H1 (cell line): Measurements from ENCODE around the gene ARMH3. TPM values are rescaled to one million over a fixed set of nuclear protein-coding genes. Genes with fewer than 3 reads are reported as not detected.

ENCODE experiments used
- CTCF ChIA-PET: fragments of 300-600 bp; sonication (Branson Sonifier 250); formaldehyde crosslinking; loops from one replicate; lab custom pipeline; 2021; ENCODE audit not compliant: partially characterized antibody; lab: Charles Lee
- POLR2A ChIA-PET: fragments of 300-600 bp; sonication (Branson Sonifier 250); formaldehyde crosslinking; loops from one replicate; lab custom pipeline; 2021; ENCODE audit warnings: inconsistent platforms; ENCODE audit not compliant: partially characterized antibody; lab: Charles Lee
- DNase-seq, 2 experiments: peaks; one replicate each; pipeline versions ENCODE4 v3.0.0 to v3.0.0-alpha.2; 2010 to 2022; ENCODE audit warnings: low spot score in 2 of 2, low read depth in 1 of 2, mixed read lengths in 1 of 2
- FAIRE-seq: peaks from 2 replicates; lab custom pipeline; 2011; peaks lifted over from hg19 to GRCh38; lab: Jason Lieb, UNC
- H2AFZ ChIP-seq: 2 replicates; pipeline ENCODE4 v1.8.1; 2012; ENCODE audit warnings: low read length, inconsistent platforms
- H2AK5ac ChIP-seq: 2 replicates; pipeline ENCODE4 v1.6.1; 2013; ENCODE audit warnings: low read depth, low read length
- H2BK120ac ChIP-seq: replicated peaks from 2 replicates; pipeline ENCODE3; 2013; ENCODE audit warnings: low read depth, low read length, inconsistent platforms
- H2BK12ac ChIP-seq: 2 replicates; pipeline ENCODE4 v1.6.1; 2013; ENCODE audit warnings: low read depth, low read length
- H2BK15ac ChIP-seq: 2 replicates; pipeline ENCODE4 v1.6.1; 2013; ENCODE audit warnings: low read length
- H2BK20ac ChIP-seq: 2 replicates; pipeline ENCODE4 v1.6.1; 2013; ENCODE audit warnings: low read length
- H2BK5ac ChIP-seq: 2 replicates; pipeline ENCODE4 v1.6.1; 2013; ENCODE audit warnings: low read depth, low read length
- H3K14ac ChIP-seq: 2 replicates; pipeline ENCODE4 v1.6.1; 2013; ENCODE audit warnings: inconsistent platforms; ENCODE audit not compliant: insufficient read length
- H3K18ac ChIP-seq: 2 replicates; pipeline ENCODE4 v1.6.1; 2013; ENCODE audit warnings: low read length; ENCODE audit errors: extremely low read depth
- H3K23ac ChIP-seq: 2 replicates; pipeline ENCODE4 v1.6.1; 2013; ENCODE audit warnings: inconsistent platforms; ENCODE audit not compliant: insufficient read length
- H3K23me2 ChIP-seq: 2 replicates; pipeline ENCODE4 v1.6.1; 2013; ENCODE audit warnings: low read depth, low read length
- H3K27ac ChIP-seq: 2 replicates; pipeline ENCODE4 v1.6.1; 2011; ENCODE audit warnings: low read depth, low read length, inconsistent platforms
- H3K27me3 ChIP-seq, 4 experiments: replicated peaks in 1 of 4; 1 replicate in 1 of 4; 2 replicates in 3 of 4; pipeline versions ENCODE4 v1.6.1 to v1.8.1; 2011 to 2013; ENCODE audit warnings: low read length in 3 of 4, mild to moderate bottlenecking in 3 of 4, inconsistent platforms in 2 of 4, mixed read lengths in 2 of 4, moderate library complexity in 1 of 4; ENCODE audit not compliant: control insufficient read depth in 3 of 4, insufficient read depth in 3 of 4; ENCODE audit errors: extremely low read depth in 1 of 4
- H3K36me3 ChIP-seq, 4 experiments: 2 replicates each; pipeline versions ENCODE4 v1.6.1 to v1.8.1; 2011 to 2013; ENCODE audit warnings: mild to moderate bottlenecking in 4 of 4, low read length in 3 of 4, moderate library complexity in 2 of 4, control low read depth in 1 of 4, inconsistent platforms in 1 of 4; ENCODE audit not compliant: insufficient read depth in 4 of 4, control insufficient read depth in 2 of 4
- H3K4ac ChIP-seq: replicated peaks from 2 replicates; pipeline ENCODE3; 2013; ENCODE audit warnings: low read length, low read depth, mixed read lengths, inconsistent platforms; ENCODE audit not compliant: insufficient read length
- H3K4me1 ChIP-seq, 4 experiments: replicated peaks in 1 of 4; 1 replicate in 1 of 4; 2 replicates in 3 of 4; pipeline versions ENCODE4 v1.6.1 to v1.8.1; 2011 to 2013; ENCODE audit warnings: low read length in 3 of 4, inconsistent platforms in 2 of 4, mixed read lengths in 1 of 4; ENCODE audit not compliant: insufficient read depth in 4 of 4, control insufficient read depth in 3 of 4
- H3K4me2 ChIP-seq, 2 experiments: 2 replicates each; pipeline versions ENCODE4 v1.6.1 to v1.8.1; 2011 to 2013; ENCODE audit warnings: low read depth in 2 of 2, low read length in 2 of 2, control low read depth in 1 of 2, inconsistent platforms in 1 of 2, mild to moderate bottlenecking in 1 of 2; ENCODE audit not compliant: insufficient read depth in 1 of 2
- H3K4me3 ChIP-seq, 4 experiments: fragments of 200-600, 300-600 bp in 1 of 4; sonication (generic), shearing (Covaris generic), sonication (Bioruptor Twin) in 1 of 4; 2 replicates each; pipeline versions ENCODE4 v1.5.1 to v1.8.1; 2011 to 2016; ENCODE audit warnings: low read length in 4 of 4, low read depth in 3 of 4, control low read depth in 2 of 4, inconsistent platforms in 2 of 4, mild to moderate bottlenecking in 2 of 4, mixed read lengths in 1 of 4, moderate library complexity in 1 of 4; ENCODE audit not compliant: insufficient read depth in 2 of 4; ENCODE audit errors: extremely low read depth in 1 of 4
- H3K56ac ChIP-seq: replicated peaks from 2 replicates; pipeline ENCODE3; 2013; ENCODE audit warnings: low read depth, mild to moderate bottlenecking, mixed read lengths, low read length, inconsistent platforms; ENCODE audit not compliant: insufficient read length
- H3K79me1 ChIP-seq: 2 replicates; pipeline ENCODE4 v1.6.1; 2013; ENCODE audit warnings: low read depth, low read length, control low read depth
- H3K79me2 ChIP-seq, 2 experiments: 2 replicates each; pipeline versions ENCODE4 v1.6.1 to v1.8.1; 2012 to 2013; ENCODE audit warnings: low read length in 2 of 2, mild to moderate bottlenecking in 2 of 2, inconsistent platforms in 1 of 2; ENCODE audit not compliant: insufficient read depth in 2 of 2, control insufficient read depth in 1 of 2
- H3K9ac ChIP-seq, 4 experiments: replicated peaks in 1 of 4; 1 replicate in 1 of 4; 2 replicates in 3 of 4; pipeline versions ENCODE4 v1.6.1 to v1.8.1; 2011 to 2013; ENCODE audit warnings: low read depth in 3 of 4, low read length in 3 of 4, control low read depth in 2 of 4, mild to moderate bottlenecking in 2 of 4, moderate library complexity in 2 of 4, inconsistent platforms in 1 of 4; ENCODE audit errors: extremely low read depth in 1 of 4
- H3K9me3 ChIP-seq, 2 experiments: 2 replicates each; pipeline versions ENCODE4 v1.6.1 to v1.8.1; 2012 to 2013; ENCODE audit warnings: mild to moderate bottlenecking in 2 of 2, moderate library complexity in 2 of 2, control low read depth in 1 of 2, inconsistent platforms in 1 of 2, low read depth in 1 of 2, low read length in 1 of 2, mixed read lengths in 1 of 2; ENCODE audit not compliant: insufficient read depth in 2 of 2
- H4K20me1 ChIP-seq, 2 experiments: replicated peaks in 1 of 2; 2 replicates each; pipeline versions ENCODE3 to v1.8.1; 2011 to 2013; ENCODE audit warnings: inconsistent platforms in 2 of 2, low read length in 2 of 2, mild to moderate bottlenecking in 1 of 2; ENCODE audit not compliant: insufficient read depth in 2 of 2, control insufficient read depth in 1 of 2
- H4K5ac ChIP-seq: 2 replicates; pipeline ENCODE4 v1.6.1; 2013; ENCODE audit warnings: low read length, low read depth, mixed read lengths, inconsistent platforms; ENCODE audit not compliant: insufficient read length
- H4K8ac ChIP-seq: 2 replicates; pipeline ENCODE4 v1.8.0; 2013; ENCODE audit warnings: mild to moderate bottlenecking, moderate library complexity, low read length, inconsistent platforms; ENCODE audit not compliant: insufficient read depth; ENCODE audit errors: extremely low read depth
- H4K91ac ChIP-seq: replicated peaks from 2 replicates; pipeline ENCODE3; 2013; ENCODE audit warnings: low read length, mixed read lengths, inconsistent platforms; ENCODE audit not compliant: insufficient read length
- ATF2 ChIP-seq: IDR thresholded peaks from 2 replicates; pipeline ENCODE4 v1.6.1; 2012; ENCODE audit warnings: low read length, inconsistent platforms
- BACH1 ChIP-seq: IDR thresholded peaks from 2 replicates; pipeline ENCODE4 v1.6.1; 2012; ENCODE audit warnings: low read length, improper control_type of control experiment
- CBX5 ChIP-seq: fragments of 300-800, 300-1000 bp; sonication (generic); IDR thresholded peaks from 2 replicates; pipeline ENCODE4 v1.7.1; 2016; ENCODE audit warnings: antibody characterized with exemption, low read length, low read depth
- CTCF ChIP-seq, 3 experiments: IDR thresholded peaks; 1 replicate in 2 of 3; 2 replicates in 1 of 3; pipeline versions ENCODE4 v1.5.1 to v1.6.1; 2011; ENCODE audit warnings: low read length in 3 of 3, mild to moderate bottlenecking in 3 of 3, inconsistent platforms in 2 of 3, low read depth in 1 of 3, moderate library complexity in 1 of 3; ENCODE audit not compliant: insufficient read depth in 1 of 3; ENCODE audit errors: control extremely low read depth in 1 of 3
- GTF2F1 ChIP-seq: IDR thresholded peaks from 2 replicates; pipeline ENCODE4 v1.6.1; 2012; ENCODE audit warnings: low read depth, low read length, improper control_type of control experiment, borderline replicate concordance
- JUND ChIP-seq: IDR thresholded peaks from 2 replicates; pipeline ENCODE4 v1.6.1; 2011; ENCODE audit warnings: mild to moderate bottlenecking, improper control_type of control experiment, low read length
- KDM5A ChIP-seq: fragments of 200-600 bp; IDR thresholded peaks from 2 replicates; pipeline ENCODE4 v1.7.1; 2012; ENCODE audit warnings: mild to moderate bottlenecking, low read length, inconsistent platforms, mixed read lengths
- MAFK ChIP-seq: IDR thresholded peaks from 2 replicates; pipeline ENCODE4 v1.6.1; 2012; ENCODE audit warnings: low read depth, mild to moderate bottlenecking, improper control_type of control experiment, low read length
- SIN3A ChIP-seq, 2 experiments: IDR thresholded peaks in 1 of 2; conservative IDR thresholded peaks in 1 of 2; 2 replicates each; pipeline ENCODE4 v1.6.1; 2011 to 2012; ENCODE audit warnings: low read length in 2 of 2, improper control_type of control experiment in 1 of 2, low read depth in 1 of 2, mild to moderate bottlenecking in 1 of 2
- SP1 ChIP-seq: IDR thresholded peaks from 2 replicates; pipeline ENCODE4 v1.6.1; 2011; ENCODE audit warnings: low read depth, low read length
- TAF1 ChIP-seq: IDR thresholded peaks from 2 replicates; pipeline ENCODE4 v1.6.1; 2011; ENCODE audit warnings: mild to moderate bottlenecking, low read depth, low read length
- WGBS, 2 experiments: shearing (Covaris generic) in 1 of 2; methylation state at CpG; one replicate each; pipeline versions ENCODE4 v1.1.6 to v1.1.7; 2013 to 2015; ENCODE audit warnings: low lambda C conversion rate in 2 of 2, mixed read lengths in 2 of 2, inconsistent platforms in 1 of 2, low coverage in 1 of 2, missing lambda C conversion rate in 1 of 2; ENCODE audit not compliant: insufficient replicate concordance in 2 of 2, insufficient coverage in 1 of 2, insufficient read length in 1 of 2; ENCODE audit errors: extremely low coverage in 1 of 2, missing lambda C conversion rate in 1 of 2; 5-methylcytosine and 5-hydroxymethylcytosine counted together
- polyA plus RNA-seq, 7 experiments: library from polyadenylated mRNA; depleted of rRNA in 3 of 7; stranded (reverse) in 5 of 7; unstranded in 2 of 7; fragments of >200 nt in 5 of 7; fragments of 200-250 nt in 2 of 7; gene quantifications; 1 replicate in 5 of 7; 2 replicates in 1 of 7; 4 replicates in 1 of 7; pipeline versions ENCODE4 v1.2.1 to v1.2.3, GENCODE V29; 2011 to 2013; ENCODE audit warnings: missing spikeins in 2 of 7, mixed read lengths in 2 of 7
- total RNA-seq: library from RNA; stranded (reverse); fragmentation: NEBNext Ultra II Directional; extraction: Animal tissue kit (Norgen Biotek cat#: 25700); gene quantifications from 2 replicates; pipeline ENCODE4 v1.2.1, GENCODE V29; 2021

Gene ARMH3
- total and polyA plus RNA-seq, 2 of the 8 experiments (the other 6 are each of a cell fraction or from before 2014, with no cell fraction given) = 11.6 to 18.3 TPM

DNA sequence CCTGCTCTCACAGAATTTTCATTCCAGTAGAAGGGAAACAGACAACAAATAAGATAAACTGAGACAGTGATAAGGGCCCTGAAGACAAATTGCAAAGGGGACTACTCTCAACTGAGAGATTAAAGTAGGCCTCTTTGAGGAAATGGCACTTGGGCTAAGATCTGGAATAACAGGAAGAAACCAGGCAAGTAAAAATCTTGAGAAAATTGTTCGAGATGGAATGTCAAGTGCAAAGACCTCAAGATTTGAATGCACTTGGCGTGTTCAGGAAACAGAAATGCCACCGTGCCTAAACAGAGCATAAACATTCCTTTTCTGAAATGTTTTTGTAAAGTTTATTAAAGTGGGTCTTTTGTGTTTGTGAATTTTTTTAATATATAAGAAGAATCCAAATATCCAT, 10.7 kb downstream of the ARMH3 start:
- no peak overlapping the region for H3K23ac ChIP-seq
- no peak overlapping the region for H3K18ac ChIP-seq
- no peak overlapping the region for H2BK120ac ChIP-seq
- H4K20me1 ChIP-seq = peaks cover 4% of the 10 kb centered on the region in 2 experiments
- H3K4ac ChIP-seq = no peak overlapping the region
- peaks cover 0 to 53% of the 10 kb centered on the region in 2 experiments; a peak in 2 of 4 replicates for H3K79me2 ChIP-seq
- no peak overlapping the region for H3K14ac ChIP-seq
- H3K23me2 ChIP-seq = no peaks in the 10 kb centered on the region
- peaks cover 2% of the 10 kb centered on the region for H3K79me1 ChIP-seq
- no peak overlapping the region for H3K27ac ChIP-seq
- H3K9ac ChIP-seq = no peak overlapping the region
- ChIA-PET CTCF (no interaction called here), POLR2A (no interaction called here)
- no peaks in the 10 kb centered on the region for H3K9me3 ChIP-seq
- no peak overlapping the region for H3K4me3 ChIP-seq
- no peak overlapping the region for H2AFZ ChIP-seq
- no peak overlapping the region for H2BK5ac ChIP-seq
- no peak overlapping the region for H2BK15ac ChIP-seq
- no peak overlapping the region for H3K4me2 ChIP-seq
- H4K91ac ChIP-seq = no peak overlapping the region
- H2AK5ac ChIP-seq = no peak overlapping the region
- FAIRE-seq (no peak), DNase-seq (no peak)
- H2BK12ac ChIP-seq = no peak overlapping the region
- no peak overlapping the region for H4K8ac ChIP-seq
- WGBS, 2 experiments = 97% methylated on average over 3 of the region's 3 CpGs; no CpG with 5 or more reads in 1 of the 2 experiments
- no peaks in the 10 kb centered on the region for H3K36me3 ChIP-seq
- no peak overlapping the region for H4K5ac ChIP-seq
- peaks cover 0 to 4% (median 0%) of the 10 kb centered on the region in 4 experiments; a peak in 1 of 7 replicates for H3K4me1 ChIP-seq
- H2BK20ac ChIP-seq = no peak overlapping the region
- H3K56ac ChIP-seq = no peak overlapping the region
- no peaks in the 10 kb centered on the region for H3K27me3 ChIP-seq
- TF ChIP-seq CTCF (IDR thresholded peaks at IDR 0.05; ENCODE audit: control extremely low read depth in 1 of 3, insufficient read depth in 1 of 3, low read depth in 1 of 3, low read length in 3 of 3) (no peak), GTF2F1 (no peak), SIN3A (conservative IDR thresholded peaks at IDR 0.05 in 1 of 2, IDR thresholded peaks at IDR 0.05 in 1 of 2; ENCODE audit: low read depth in 1 of 2, low read length in 2 of 2) (no peak), KDM5A (no peak), SP1 (no peak), TAF1 (no peak), JUND (no peak), MAFK (no peak), ATF2 (no peak), BACH1 (no peak), CBX5 (no peak)
